K562 (cell line): Measurements from ENCODE around the gene KCNH2. TPM values are rescaled to one million over a fixed set of nuclear protein-coding genes. Genes with fewer than 3 reads are reported as not detected.
A peak's percentile ranks its signal among the peaks of the same experiment; 100 is the strongest.

Experiments used
- ATAC-seq: fragments of 200-7000 bp; cut with Tn5 transposase; 3 replicates; pipeline ENCODE4 v1.9.1; 2020; ENCODE audit warnings: moderate library complexity
- BruUV-seq: library from RNA; stranded (reverse); fragments of 400-500 nt; replicated peaks from 2 replicates; lab custom pipeline; 2021; lab: Mats Ljungman, UMichigan
- CTCF ChIA-PET: fragments of 300-600 bp; formaldehyde crosslinking; extraction: SDS; loops from one replicate; lab custom pipeline; 2021; ENCODE audit warnings: low intra/inter-chr PET ratio; lab: Yijun Ruan, JAX
- POLR2A ChIA-PET: fragments of 300-600, 350-650 bp; sonication (Branson Sonifier 250); formaldehyde crosslinking; extraction: SDS; loops from one replicate; lab custom pipeline; 2021; ENCODE audit warnings: antibody characterized with exemption, inconsistent platforms; lab: Yijun Ruan, JAX
- DNase-seq, 4 experiments: peaks; one replicate each; pipeline versions ENCODE4 v3.0.0 to v3.0.0-alpha.2; 2011 to 2018; ENCODE audit warnings: low spot score in 3 of 4, mixed read lengths in 3 of 4; ENCODE audit errors: extremely low read depth in 1 of 4
- FAIRE-seq: peaks from 2 replicates; lab custom pipeline; 2011; peaks lifted over from hg19 to GRCh38; lab: Jason Lieb, UNC
- H2AFZ ChIP-seq: 2 replicates; pipeline ENCODE4 v1.6.0; 2011; ENCODE audit warnings: low read depth, low read length, control low read depth, inconsistent platforms
- H3K27ac ChIP-seq: fragments of 200-600 bp; 3 replicates; pipeline ENCODE4 v1.8.0; 2011; ENCODE audit warnings: low read depth, mild to moderate bottlenecking, control low read depth, inconsistent platforms, low read length, moderate library complexity, mixed read lengths; ENCODE audit errors: extremely low read depth
- H3K27me3 ChIP-seq, 2 experiments: fragments of 300-600 bp in 1 of 2; 2 replicates in 1 of 2; 3 replicates in 1 of 2; pipeline versions ENCODE4 v1.6.0 to v1.8.0; 2011; ENCODE audit warnings: inconsistent platforms in 2 of 2, low read length in 2 of 2, mild to moderate bottlenecking in 1 of 2, mixed read lengths in 1 of 2, moderate library complexity in 1 of 2; ENCODE audit not compliant: control insufficient read depth in 2 of 2, insufficient read depth in 2 of 2
- H3K36me3 ChIP-seq: fragments of 300-600 bp; 3 replicates; pipeline ENCODE4 v1.8.0; 2011; ENCODE audit warnings: mild to moderate bottlenecking, low read length, inconsistent platforms; ENCODE audit not compliant: control insufficient read depth, insufficient read depth
- H3K4me1 ChIP-seq, 2 experiments: fragments of 200-600 bp in 1 of 2; replicated peaks in 1 of 2; 2 replicates in 1 of 2; 3 replicates in 1 of 2; pipeline versions ENCODE4 v1.5.1 to v1.8.0; 2011; ENCODE audit warnings: inconsistent platforms in 2 of 2, low read length in 2 of 2, mild to moderate bottlenecking in 1 of 2, mixed read lengths in 1 of 2, moderate library complexity in 1 of 2; ENCODE audit not compliant: control insufficient read depth in 2 of 2, insufficient read depth in 2 of 2
- H3K4me2 ChIP-seq: 2 replicates; pipeline ENCODE4 v1.6.1; 2011; ENCODE audit warnings: low read length, control low read depth, inconsistent platforms, mixed read lengths; ENCODE audit not compliant: insufficient read depth
- H3K4me3 ChIP-seq: fragments of 200-600 bp; sonication (generic), shearing (Covaris generic); 2 replicates; pipeline ENCODE4 v1.5.1; 2016; ENCODE audit warnings: control low read depth, inconsistent platforms
- H3K79me2 ChIP-seq: fragments of 200-600 bp; 3 replicates; pipeline ENCODE4 v1.8.0; 2011; ENCODE audit warnings: low read length, inconsistent platforms; ENCODE audit not compliant: control insufficient read depth, insufficient read depth
- H3K9ac ChIP-seq, 2 experiments: 2 replicates each; pipeline versions ENCODE4 v1.6.0 to v1.6.1; 2011; ENCODE audit warnings: low read depth in 2 of 2, low read length in 2 of 2, control low read depth in 1 of 2, inconsistent platforms in 1 of 2, mild to moderate bottlenecking in 1 of 2, mixed read lengths in 1 of 2; ENCODE audit not compliant: insufficient read depth in 1 of 2
- H3K9me1 ChIP-seq: one replicate; pipeline ENCODE4 v1.6.0; 2011; ENCODE audit warnings: inconsistent platforms, mild to moderate bottlenecking, low read length, moderate library complexity; ENCODE audit not compliant: control insufficient read depth, insufficient read depth
- H3K9me3 ChIP-seq: replicated peaks from 2 replicates; pipeline ENCODE4 v1.5.1; 2011; ENCODE audit warnings: low read depth, low read length, inconsistent platforms; ENCODE audit not compliant: control insufficient read depth, insufficient read depth
- H4K20me1 ChIP-seq: replicated peaks from 2 replicates; pipeline ENCODE4 v1.6.1; 2011; ENCODE audit warnings: low read length, inconsistent platforms, mixed read lengths; ENCODE audit not compliant: control insufficient read depth, insufficient read depth
- ELF2 ChIP-seq: fragments of 250-450 bp; sonication (Bioruptor Pico); IDR thresholded peaks from 2 replicates; pipeline ENCODE4 v1.5.0; 2021; ENCODE audit warnings: mild to moderate bottlenecking
- FOXM1 ChIP-seq, 2 experiments: fragments of 450-650 bp in 1 of 2; sonication (generic) in 1 of 2; formaldehyde crosslinking in 1 of 2; IDR thresholded peaks; 2 replicates each; pipeline versions ENCODE4 v1.6.1 to v1.9.0; 2017 to 2022; ENCODE audit warnings: low read depth in 2 of 2, mild to moderate bottlenecking in 2 of 2, missing genetic modification reagents in 1 of 2, moderate library complexity in 1 of 2
- NFE2L1 ChIP-seq: fragments of 450-650 bp; IDR thresholded peaks from 2 replicates; pipeline ENCODE4 v1.6.1; 2016; ENCODE audit warnings: missing genetic modification characterization, low read depth, mild to moderate bottlenecking, missing compliant biosample characterization, moderate library complexity, borderline replicate concordance
- ZBTB17 ChIP-seq: fragments of 450-650 bp; formaldehyde crosslinking; IDR thresholded peaks from 2 replicates; pipeline ENCODE4 v1.4.0; 2020; ENCODE audit warnings: mild to moderate bottlenecking
- ZNF224 ChIP-seq: sonication (generic); formaldehyde crosslinking; IDR thresholded peaks from 2 replicates; pipeline ENCODE4 v1.8.0; 2022; ENCODE audit warnings: mild to moderate bottlenecking, missing genetic modification reagents
- ZNF316 ChIP-seq: fragments of 450-650 bp; IDR thresholded peaks from 2 replicates; pipeline ENCODE4 v1.6.1; 2016
- ZNF696 ChIP-seq: fragments of 250-450 bp; sonication (Bioruptor Pico); conservative IDR thresholded peaks from 2 replicates; pipeline ENCODE4 v1.4.0; 2020; ENCODE audit warnings: mild to moderate bottlenecking, moderate library complexity
- WGBS: fragments of 100-300 bp; shearing (Covaris generic); methylation state at CpG from one replicate; pipeline ENCODE4 v1.1.6; 2016; ENCODE audit warnings: low coverage, mixed read lengths; ENCODE audit not compliant: insufficient coverage; ENCODE audit errors: missing lambda C conversion rate; 5-methylcytosine and 5-hydroxymethylcytosine counted together
- in situ Hi-C: fragments of 300-500 bp; cut with MboI; formaldehyde crosslinking; loops from 4 replicates; pipeline ENCODE4 v1.15.0; 2018; ENCODE audit warnings: inconsistent platforms, mixed read lengths
- intact Hi-C: fragments of 100-400 bp; cut with micrococcal nuclease; formaldehyde crosslinking; loops from 2 replicates; pipeline ENCODE4 v1.14.2; 2022
- polyA plus RNA-seq, 8 experiments: library from polyadenylated mRNA; depleted of rRNA in 4 of 8; stranded (reverse) in 5 of 8; unstranded in 3 of 8; fragments of >200 nt; fragmentation: Nextera tagmentation in 2 of 8; fragmentation: Illumina TruSeq in 1 of 8; extraction: Ambion mirVana in 2 of 8; extraction: Trizol in 1 of 8; gene quantifications; 2 replicates each; pipeline versions ENCODE4 v1.2.1 to v1.2.3, GENCODE V29; 2011 to 2014; ENCODE audit warnings: inconsistent platforms in 1 of 8, missing spikeins in 1 of 8
- total RNA-seq, 7 experiments: library from RNA; depleted of rRNA in 6 of 7; stranded (reverse); fragments of >200 nt in 6 of 7; fragmentation: Illumina TruSeq in 2 of 7; extraction: Trizol in 2 of 7; gene quantifications; 2 replicates each; pipeline versions ENCODE4 v1.2.1 to v1.2.3, GENCODE V29; 2011 to 2021; ENCODE audit warnings: low replicate concordance in 1 of 7
- TF ChIP-seq, protein P1 (sequence below), 2 experiments: fragments of 150-350 bp in 1 of 2; IDR thresholded peaks; 2 replicates each; pipeline ENCODE4 v1.6.1; 2012 to 2016; ENCODE audit warnings: low read depth in 2 of 2, low read length in 2 of 2, mild to moderate bottlenecking in 1 of 2, moderate library complexity in 1 of 2
- TF ChIP-seq, protein P2 (sequence below): sonication (generic); formaldehyde crosslinking; IDR thresholded peaks from 2 replicates; pipeline ENCODE4 v1.8.0; 2023; ENCODE audit warnings: mild to moderate bottlenecking, missing genetic modification reagents
- TF ChIP-seq, protein P3 (sequence below): IDR thresholded peaks from 2 replicates; pipeline ENCODE4 v1.6.1; 2016; ENCODE audit warnings: missing genetic modification characterization, missing compliant biosample characterization

Gene KCNH2
- total and polyA plus RNA-seq, 9 of the 15 experiments (the other 6 are each of a cell fraction or from before 2014, with no cell fraction given): 18.1 to 368 (median 218) TPM

DNA sequence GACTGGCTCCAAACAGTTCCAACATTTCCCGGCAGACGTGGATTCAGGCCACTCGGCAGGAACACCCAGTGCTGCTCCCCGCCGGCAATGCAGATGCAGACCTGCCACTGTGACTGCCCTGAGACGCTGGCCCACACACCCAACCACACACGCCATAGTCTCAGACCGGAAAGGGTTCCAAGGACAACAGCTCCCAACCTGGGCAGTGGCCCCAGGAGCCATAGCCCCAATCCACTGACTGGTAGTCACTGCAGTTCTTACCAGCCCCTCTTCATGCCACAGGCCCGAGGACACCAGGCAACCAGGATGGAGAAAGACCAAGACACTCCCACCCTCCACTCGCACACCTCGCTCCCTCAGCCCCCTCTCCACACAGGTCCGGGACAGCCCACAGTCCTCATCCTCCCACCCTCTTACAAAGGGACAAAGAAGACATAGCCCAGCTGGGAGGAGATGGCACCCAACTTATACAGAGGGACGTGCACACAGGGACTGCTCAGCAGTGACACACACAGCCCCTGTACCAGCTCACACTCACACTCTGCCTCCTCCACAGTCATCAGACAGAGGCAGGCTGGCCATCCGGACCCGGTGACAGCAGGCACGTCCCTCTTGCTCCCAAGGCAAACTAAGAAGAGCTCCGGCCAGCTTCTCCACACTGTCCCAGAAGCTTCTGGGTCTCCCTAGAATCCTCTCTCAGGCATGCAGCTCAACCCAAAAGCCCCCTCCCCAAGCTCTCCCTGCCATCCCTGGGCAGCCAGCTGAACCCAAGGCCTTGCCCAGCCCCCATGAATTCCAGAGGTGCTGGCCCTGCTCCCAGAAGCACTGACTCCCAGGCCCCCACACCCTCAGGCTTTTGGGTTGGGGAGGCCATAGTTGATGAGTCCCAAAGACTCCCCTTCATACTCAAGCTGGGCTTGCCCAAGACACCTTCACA, 24.8 kb downstream of the KCNH2 start:
- BruUV-seq: no TSS peak
- POLR2A ChIA-PET: interaction anchor here (0.6 to 3.5 kb wide), 15 partner anchors 9 to 332 kb away, joined by 3 to 19 read pairs (median 4); partner anchors contain the start of genes ABCB8 and TMUB1
- 9% methylated on average over 17 of the region's 17 CpGs for WGBS
- intact Hi-C loops: no loop called here
- DNase-seq: peak in 1 of 4 experiments; percentile 55
- Histone ChIP-seq H3K4me2 (peak overlapping the region; percentile 92), H3K79me2 (peaks cover 94% of the 10 kb centered on the region), H4K20me1 (peaks cover 8% of the 10 kb centered on the region; the same call in 1 of the 2 replicates), H3K9ac (peak overlapping the region; percentile 90 to 98), H3K4me3 (peak overlapping the region; percentile 91), H3K4me1 (peaks cover 60 to 97% of the 10 kb centered on the region in 2 experiments), H3K9me1 (peaks cover 16% of the 10 kb centered on the region), H3K27ac (peak overlapping the region; percentile 86), H3K9me3 (no peaks in the 10 kb centered on the region), H3K36me3 (peaks cover 73% of the 10 kb centered on the region), H2AFZ (no peak overlapping the region), H3K27me3 (no peaks in the 10 kb centered on the region)
- in situ Hi-C loops: no loop called here
- peak; percentile 3 for ATAC-seq
- CTCF ChIA-PET: no interaction called here
- peak; percentile 57 for FAIRE-seq
- TF ChIP-seq ZBTB17 (CRISPR knock-in tag) (0 out of 2 replicates have a peak, but pooled peaks have one; percentile 23), ZNF224 (CRISPR knock-in tag) (no peak), FOXM1 (IDR thresholded peaks at IDR 0.05; ENCODE audit: low read depth) (no peak), FOXM1 (CRISPR knock-in tag; IDR thresholded peaks at IDR 0.05; ENCODE audit: low read depth) (no peak), ELF2 (CRISPR knock-in tag) (no peak), ZNF316 (no peak), ZNF696 (no peak), NFE2L1 (tag) (no peak)
- TF ChIP-seq, protein P1, sequence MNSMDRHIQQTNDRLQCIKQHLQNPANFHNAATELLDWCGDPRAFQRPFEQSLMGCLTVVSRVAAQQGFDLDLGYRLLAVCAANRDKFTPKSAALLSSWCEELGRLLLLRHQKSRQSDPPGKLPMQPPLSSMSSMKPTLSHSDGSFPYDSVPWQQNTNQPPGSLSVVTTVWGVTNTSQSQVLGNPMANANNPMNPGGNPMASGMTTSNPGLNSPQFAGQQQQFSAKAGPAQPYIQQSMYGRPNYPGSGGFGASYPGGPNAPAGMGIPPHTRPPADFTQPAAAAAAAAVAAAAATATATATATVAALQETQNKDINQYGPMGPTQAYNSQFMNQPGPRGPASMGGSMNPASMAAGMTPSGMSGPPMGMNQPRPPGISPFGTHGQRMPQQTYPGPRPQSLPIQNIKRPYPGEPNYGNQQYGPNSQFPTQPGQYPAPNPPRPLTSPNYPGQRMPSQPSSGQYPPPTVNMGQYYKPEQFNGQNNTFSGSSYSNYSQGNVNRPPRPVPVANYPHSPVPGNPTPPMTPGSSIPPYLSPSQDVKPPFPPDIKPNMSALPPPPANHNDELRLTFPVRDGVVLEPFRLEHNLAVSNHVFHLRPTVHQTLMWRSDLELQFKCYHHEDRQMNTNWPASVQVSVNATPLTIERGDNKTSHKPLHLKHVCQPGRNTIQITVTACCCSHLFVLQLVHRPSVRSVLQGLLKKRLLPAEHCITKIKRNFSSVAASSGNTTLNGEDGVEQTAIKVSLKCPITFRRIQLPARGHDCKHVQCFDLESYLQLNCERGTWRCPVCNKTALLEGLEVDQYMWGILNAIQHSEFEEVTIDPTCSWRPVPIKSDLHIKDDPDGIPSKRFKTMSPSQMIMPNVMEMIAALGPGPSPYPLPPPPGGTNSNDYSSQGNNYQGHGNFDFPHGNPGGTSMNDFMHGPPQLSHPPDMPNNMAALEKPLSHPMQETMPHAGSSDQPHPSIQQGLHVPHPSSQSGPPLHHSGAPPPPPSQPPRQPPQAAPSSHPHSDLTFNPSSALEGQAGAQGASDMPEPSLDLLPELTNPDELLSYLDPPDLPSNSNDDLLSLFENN (IDR thresholded peaks at IDR 0.05; ENCODE audit: low read depth in 2 of 2, low read length in 2 of 2): no peak
- TF ChIP-seq, protein P2, sequence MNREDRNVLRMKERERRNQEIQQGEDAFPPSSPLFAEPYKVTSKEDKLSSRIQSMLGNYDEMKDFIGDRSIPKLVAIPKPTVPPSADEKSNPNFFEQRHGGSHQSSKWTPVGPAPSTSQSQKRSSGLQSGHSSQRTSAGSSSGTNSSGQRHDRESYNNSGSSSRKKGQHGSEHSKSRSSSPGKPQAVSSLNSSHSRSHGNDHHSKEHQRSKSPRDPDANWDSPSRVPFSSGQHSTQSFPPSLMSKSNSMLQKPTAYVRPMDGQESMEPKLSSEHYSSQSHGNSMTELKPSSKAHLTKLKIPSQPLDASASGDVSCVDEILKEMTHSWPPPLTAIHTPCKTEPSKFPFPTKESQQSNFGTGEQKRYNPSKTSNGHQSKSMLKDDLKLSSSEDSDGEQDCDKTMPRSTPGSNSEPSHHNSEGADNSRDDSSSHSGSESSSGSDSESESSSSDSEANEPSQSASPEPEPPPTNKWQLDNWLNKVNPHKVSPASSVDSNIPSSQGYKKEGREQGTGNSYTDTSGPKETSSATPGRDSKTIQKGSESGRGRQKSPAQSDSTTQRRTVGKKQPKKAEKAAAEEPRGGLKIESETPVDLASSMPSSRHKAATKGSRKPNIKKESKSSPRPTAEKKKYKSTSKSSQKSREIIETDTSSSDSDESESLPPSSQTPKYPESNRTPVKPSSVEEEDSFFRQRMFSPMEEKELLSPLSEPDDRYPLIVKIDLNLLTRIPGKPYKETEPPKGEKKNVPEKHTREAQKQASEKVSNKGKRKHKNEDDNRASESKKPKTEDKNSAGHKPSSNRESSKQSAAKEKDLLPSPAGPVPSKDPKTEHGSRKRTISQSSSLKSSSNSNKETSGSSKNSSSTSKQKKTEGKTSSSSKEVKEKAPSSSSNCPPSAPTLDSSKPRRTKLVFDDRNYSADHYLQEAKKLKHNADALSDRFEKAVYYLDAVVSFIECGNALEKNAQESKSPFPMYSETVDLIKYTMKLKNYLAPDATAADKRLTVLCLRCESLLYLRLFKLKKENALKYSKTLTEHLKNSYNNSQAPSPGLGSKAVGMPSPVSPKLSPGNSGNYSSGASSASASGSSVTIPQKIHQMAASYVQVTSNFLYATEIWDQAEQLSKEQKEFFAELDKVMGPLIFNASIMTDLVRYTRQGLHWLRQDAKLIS (CRISPR knock-in tag): no peak
- TF ChIP-seq, protein P3, sequence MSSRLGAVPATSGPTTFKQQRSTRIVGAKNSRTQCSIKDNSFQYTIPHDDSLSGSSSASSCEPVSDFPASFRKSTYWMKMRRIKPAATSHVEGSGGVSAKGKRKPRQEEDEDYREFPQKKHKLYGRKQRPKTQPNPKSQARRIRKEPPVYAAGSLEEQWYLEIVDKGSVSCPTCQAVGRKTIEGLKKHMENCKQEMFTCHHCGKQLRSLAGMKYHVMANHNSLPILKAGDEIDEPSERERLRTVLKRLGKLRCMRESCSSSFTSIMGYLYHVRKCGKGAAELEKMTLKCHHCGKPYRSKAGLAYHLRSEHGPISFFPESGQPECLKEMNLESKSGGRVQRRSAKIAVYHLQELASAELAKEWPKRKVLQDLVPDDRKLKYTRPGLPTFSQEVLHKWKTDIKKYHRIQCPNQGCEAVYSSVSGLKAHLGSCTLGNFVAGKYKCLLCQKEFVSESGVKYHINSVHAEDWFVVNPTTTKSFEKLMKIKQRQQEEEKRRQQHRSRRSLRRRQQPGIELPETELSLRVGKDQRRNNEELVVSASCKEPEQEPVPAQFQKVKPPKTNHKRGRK (tag): no peak
